ENCODE data around the gene PAX8.

The PAX8 gene

DNA sequence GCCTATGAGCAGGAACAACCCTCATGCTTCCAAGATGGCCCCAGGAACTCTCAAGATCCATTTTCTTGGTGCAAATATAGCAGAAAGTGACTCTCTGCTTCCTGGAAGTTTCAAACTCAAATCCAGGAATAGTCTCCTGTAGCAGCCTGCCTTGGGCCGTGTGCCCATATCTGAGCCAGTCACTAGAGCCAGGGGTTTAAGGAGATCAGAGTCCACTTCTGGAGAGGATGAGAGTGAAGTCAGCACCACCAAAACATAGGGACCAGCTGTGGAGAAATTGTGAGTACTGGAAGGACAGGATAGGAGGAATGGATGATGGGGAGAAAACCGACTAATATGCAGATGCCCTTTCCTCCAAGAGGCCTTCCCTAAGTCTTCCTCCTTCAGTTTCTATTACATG, 71.7 kb downstream of the PAX8 start:
- TF ChIP-seq, protein P1, sequence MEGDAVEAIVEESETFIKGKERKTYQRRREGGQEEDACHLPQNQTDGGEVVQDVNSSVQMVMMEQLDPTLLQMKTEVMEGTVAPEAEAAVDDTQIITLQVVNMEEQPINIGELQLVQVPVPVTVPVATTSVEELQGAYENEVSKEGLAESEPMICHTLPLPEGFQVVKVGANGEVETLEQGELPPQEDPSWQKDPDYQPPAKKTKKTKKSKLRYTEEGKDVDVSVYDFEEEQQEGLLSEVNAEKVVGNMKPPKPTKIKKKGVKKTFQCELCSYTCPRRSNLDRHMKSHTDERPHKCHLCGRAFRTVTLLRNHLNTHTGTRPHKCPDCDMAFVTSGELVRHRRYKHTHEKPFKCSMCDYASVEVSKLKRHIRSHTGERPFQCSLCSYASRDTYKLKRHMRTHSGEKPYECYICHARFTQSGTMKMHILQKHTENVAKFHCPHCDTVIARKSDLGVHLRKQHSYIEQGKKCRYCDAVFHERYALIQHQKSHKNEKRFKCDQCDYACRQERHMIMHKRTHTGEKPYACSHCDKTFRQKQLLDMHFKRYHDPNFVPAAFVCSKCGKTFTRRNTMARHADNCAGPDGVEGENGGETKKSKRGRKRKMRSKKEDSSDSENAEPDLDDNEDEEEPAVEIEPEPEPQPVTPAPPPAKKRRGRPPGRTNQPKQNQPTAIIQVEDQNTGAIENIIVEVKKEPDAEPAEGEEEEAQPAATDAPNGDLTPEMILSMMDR (IDR thresholded peaks at IDR 0.05; ENCODE audit: low read depth, low read length) = no peak
- H3K4me3 ChIP-seq (ENCODE audit: low read depth, low read length) = no peak overlapping the region

DNA sequence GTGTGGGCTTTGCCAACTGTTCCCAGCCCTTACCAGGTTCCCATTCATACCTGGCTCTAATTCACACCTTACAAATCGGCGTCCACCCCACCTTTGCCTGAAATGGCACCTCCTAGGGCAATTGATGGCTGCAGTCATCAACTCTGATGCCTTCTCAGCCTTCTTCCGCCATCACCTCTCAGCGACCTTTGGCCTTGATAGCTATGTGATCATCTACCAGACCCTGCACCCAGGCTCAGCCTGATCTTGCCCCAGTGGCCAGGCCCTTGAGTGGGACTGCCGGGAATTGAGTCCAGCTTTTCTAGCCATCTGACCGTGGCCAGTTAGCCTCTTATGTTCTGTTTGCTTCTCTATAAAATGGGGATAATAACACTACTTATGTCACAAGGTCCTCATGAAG, 72.5 kb downstream of the PAX8 start:
- TF ChIP-seq, protein P1 (IDR thresholded peaks at IDR 0.05; ENCODE audit: low read depth, low read length) = no peak
- no peak overlapping the region for H3K4me3 ChIP-seq (ENCODE audit: low read depth, low read length)

DNA sequence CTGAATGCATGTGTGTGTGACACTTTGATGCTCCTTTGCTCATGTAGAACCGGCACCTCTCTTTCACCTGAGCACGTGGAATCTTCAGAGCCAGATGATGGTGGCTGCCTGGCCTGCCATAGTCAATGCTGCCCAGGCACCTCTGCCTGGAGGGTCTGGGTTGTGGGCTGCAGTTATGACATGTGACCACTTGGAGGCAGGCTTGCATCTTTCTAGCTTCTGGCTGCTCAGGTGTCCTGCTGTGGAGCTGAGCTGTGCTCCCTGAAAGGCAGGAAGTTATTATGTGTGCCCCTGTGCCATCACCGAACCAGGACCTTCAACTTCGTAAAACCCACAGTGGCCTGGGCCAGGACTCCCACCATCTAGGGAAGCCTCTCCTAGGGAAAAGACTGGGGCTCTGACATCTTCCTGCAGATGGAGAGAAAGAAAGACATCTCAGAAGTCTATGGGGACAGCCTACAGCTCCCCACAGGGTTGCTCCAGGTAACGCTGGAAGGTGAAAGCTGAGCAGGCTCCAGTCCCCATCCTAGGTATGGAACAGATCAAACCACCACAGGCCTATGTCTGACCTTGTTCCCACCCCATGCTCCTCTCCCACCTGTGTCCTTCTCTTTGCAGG, 74.7 kb downstream of the PAX8 start:
- no peak overlapping the region for H3K4me3 ChIP-seq (ENCODE audit: low read depth, low read length)
- TF ChIP-seq, protein P1 (IDR thresholded peaks at IDR 0.05; ENCODE audit: low read depth, low read length) = peak; percentile 92

DNA sequence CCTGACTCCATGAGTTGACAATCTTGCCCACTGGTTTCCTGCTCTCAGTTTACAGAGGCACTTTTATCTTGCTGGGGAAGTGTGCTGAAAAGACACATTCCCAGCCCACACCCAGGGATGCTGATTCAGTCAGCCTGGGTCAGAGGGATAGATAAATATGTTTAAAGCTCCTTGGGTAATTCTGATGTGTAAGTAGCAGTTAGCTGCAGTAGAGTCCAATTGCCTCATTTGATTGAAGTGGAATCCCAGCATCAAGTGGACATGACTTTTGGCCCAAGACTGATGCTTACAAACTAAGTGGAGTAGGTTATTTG, 75.5 kb downstream of the PAX8 start:
- H3K4me3 ChIP-seq (ENCODE audit: low read depth, low read length) = no peak overlapping the region
- TF ChIP-seq, protein P1 (IDR thresholded peaks at IDR 0.05; ENCODE audit: low read depth, low read length) = no peak

DNA sequence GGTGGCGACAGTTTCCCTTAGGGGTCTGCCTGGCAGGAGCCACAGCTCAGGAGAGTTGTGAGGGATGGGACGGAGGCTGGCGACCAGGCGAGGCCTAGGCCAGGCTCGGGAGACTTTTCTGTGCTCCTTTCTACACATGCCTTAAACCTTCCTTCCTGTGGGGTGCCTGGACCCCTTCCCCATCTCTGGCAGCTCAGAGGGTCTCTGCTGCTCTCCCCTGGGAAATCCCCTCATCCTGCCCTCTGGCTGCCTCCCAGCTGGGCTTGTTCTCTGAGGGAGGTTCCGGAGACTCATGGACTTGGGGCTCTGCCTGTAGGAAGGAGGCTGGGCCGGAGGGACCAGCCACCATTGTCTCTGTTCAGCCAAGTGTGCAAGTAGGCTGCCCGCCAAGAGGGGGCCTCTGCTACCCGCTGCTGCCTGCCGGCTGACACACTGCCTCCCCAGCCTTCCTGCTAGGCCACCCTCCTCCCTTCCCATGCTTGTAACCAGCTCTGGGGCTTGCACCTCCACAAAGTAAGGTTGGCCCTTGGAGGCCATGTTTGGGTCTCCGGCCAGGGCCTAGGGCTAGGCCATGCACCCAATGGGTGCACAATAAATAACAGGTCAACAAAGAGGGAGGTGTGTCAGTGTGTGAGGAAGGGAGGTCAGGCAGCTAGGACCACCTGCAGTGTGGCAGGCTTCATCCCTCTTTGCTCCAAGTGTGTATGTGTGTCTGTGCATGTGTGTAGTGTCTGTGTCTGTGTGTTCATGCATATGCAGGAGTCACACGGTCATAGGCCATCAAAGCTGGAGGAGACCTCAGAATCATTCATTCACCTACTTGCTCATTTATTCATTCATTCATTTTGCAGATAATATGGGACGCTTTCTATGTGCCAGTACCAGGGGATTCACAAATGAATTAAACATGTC, 76.2 kb downstream of the PAX8 start:
- no peak overlapping the region for H3K4me3 ChIP-seq (ENCODE audit: low read depth, low read length)
- TF ChIP-seq, protein P1 (IDR thresholded peaks at IDR 0.05; ENCODE audit: low read depth, low read length) = no peak

DNA sequence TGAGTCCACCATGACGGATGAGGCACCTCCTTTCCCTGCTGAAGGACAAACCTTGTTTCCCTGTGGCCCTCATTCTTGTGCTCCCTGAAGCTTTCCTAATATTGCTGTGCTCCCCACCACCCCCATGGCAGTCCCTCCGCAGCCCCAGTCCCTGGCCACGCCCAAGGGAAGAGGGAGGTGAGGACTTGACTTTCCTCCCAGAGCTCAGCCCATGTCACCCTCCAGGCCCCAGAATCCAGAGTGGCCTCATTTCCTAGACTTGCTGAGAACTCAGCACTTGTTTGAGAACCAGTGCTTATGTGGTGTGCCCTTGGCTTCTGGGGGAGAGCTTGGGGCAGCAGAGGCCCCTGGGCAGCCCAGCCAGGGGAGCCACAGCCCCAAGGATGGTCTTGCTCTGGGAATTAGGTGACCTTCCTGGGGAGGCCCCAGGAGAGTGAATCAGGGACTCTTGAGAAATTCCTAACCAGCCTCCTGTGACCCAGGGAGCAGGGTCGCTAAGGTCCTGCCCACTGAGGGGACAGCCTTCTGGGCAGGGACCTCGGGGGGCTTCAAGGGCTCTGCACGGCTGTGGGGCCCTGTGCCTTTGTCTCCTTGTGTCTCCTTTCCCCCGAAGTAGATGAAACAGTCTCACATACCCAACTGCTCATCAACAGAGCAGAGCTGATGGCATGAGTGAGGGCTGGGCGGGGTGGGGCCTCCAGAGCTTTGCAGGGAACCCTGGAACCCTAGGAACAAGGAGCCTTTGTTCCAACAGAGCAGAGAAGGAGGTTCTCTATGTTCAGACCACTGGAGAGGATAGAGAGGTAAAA, 77.0 kb downstream of the PAX8 start:
- no peak overlapping the region for H3K4me3 ChIP-seq (ENCODE audit: low read depth, low read length)
- TF ChIP-seq, protein P1 (IDR thresholded peaks at IDR 0.05; ENCODE audit: low read depth, low read length) = no peak

Data from WI38 (cell line).